ENCODE results near the gene UTS2B.

The UTS2B gene

GRCh38 chr3:191329654-191330529, at the start of gene UTS2B:
UTS2B (minus strand) TSS chr3:191330526; CDS start chr3:191282189, 48,337 bp downstream.
- DNase-seq (ENCODE audit: low read depth) = no peak

- no peak for DNase-seq (ENCODE audit: low read depth)
Observed at GRCh38 chr3:191380001-191380400, 49.7 kb upstream of the UTS2B start.

GRCh38 chr3:191379446-191379845, 49.1 kb upstream of the UTS2B start:
- DNase-seq (ENCODE audit: low read depth) = no peak

- no peak for DNase-seq (ENCODE audit: low read depth)
Observed at GRCh38 chr3:191378142-191378812, 48.0 kb upstream of the UTS2B start.

GRCh38 chr3:191376516-191377141, 46.3 kb upstream of the UTS2B start:
- peak; percentile 81 for DNase-seq (ENCODE audit: low read depth)

- DNase-seq (ENCODE audit: low read depth) = no peak
Observed at GRCh38 chr3:191373327-191373726, 43.0 kb upstream of the UTS2B start.

GRCh38 chr3:191372122-191372521, 41.8 kb upstream of the UTS2B start:
- no peak for DNase-seq (ENCODE audit: low read depth)

GRCh38 chr3:191369616-191370010, 39.3 kb upstream of the UTS2B start:
- no peak for DNase-seq (ENCODE audit: low read depth)

GRCh38 chr3:191368755-191369615, 38.7 kb upstream of the UTS2B start:
- no peak for DNase-seq (ENCODE audit: low read depth)

- no peak for DNase-seq (ENCODE audit: low read depth)
Observed at GRCh38 chr3:191366675-191367074, 36.3 kb upstream of the UTS2B start.

- DNase-seq (ENCODE audit: low read depth) = no peak
Observed at GRCh38 chr3:191363221-191363620, 32.9 kb upstream of the UTS2B start.

GRCh38 chr3:191362524-191363090, 32.3 kb upstream of the UTS2B start:
- DNase-seq (ENCODE audit: low read depth) = no peak

- no peak for DNase-seq (ENCODE audit: low read depth)
Observed at GRCh38 chr3:191362037-191362436, 31.7 kb upstream of the UTS2B start.

GRCh38 chr3:191361456-191361855, 31.1 kb upstream of the UTS2B start:
- no peak for DNase-seq (ENCODE audit: low read depth)

GRCh38 chr3:191360620-191361019, 30.3 kb upstream of the UTS2B start:
- no peak for DNase-seq (ENCODE audit: low read depth)

GRCh38 chr3:191358929-191359328, 28.6 kb upstream of the UTS2B start:
- DNase-seq (ENCODE audit: low read depth) = no peak

GRCh38 chr3:191357909-191358308, 27.6 kb upstream of the UTS2B start:
- no peak for DNase-seq (ENCODE audit: low read depth)

GRCh38 chr3:191356631-191357439, 26.5 kb upstream of the UTS2B start:
- peak; percentile 64 for DNase-seq (ENCODE audit: low read depth)

GRCh38 chr3:191355406-191355805, 25.1 kb upstream of the UTS2B start:
- no peak for DNase-seq (ENCODE audit: low read depth)

GRCh38 chr3:191353022-191353777, 22.9 kb upstream of the UTS2B start:
- DNase-seq (ENCODE audit: low read depth) = no peak

All from stromal cell of bone marrow (primary cell).